Endothelial cell of umbilical vein (primary cell): ENCODE data around the gene TTC39A. TPM values are rescaled to one million over a fixed set of nuclear protein-coding genes. Genes with fewer than 3 reads are reported as not detected.
A peak's percentile ranks its signal among the peaks of the same experiment; 100 is the strongest.

Source experiments
- BruUV-seq: library from RNA; stranded (reverse); fragments of 400-500 nt; replicated peaks from 2 replicates; lab custom pipeline; 2021; lab: Mats Ljungman, UMichigan
- CTCF ChIA-PET: fragments of 300-600, 350-600 bp; sonication (Branson Sonifier 250); formaldehyde crosslinking; loops from one replicate; lab custom pipeline; 2021; ENCODE audit warnings: antibody characterized with exemption, inconsistent platforms; lab: Charles Lee
- POLR2A ChIA-PET: fragments of 300-600, 350-600 bp; sonication (Branson Sonifier 250); formaldehyde crosslinking; loops from one replicate; lab custom pipeline; 2021; ENCODE audit warnings: antibody characterized with exemption, inconsistent platforms; lab: Charles Lee
- DNase-seq: peaks from one replicate; pipeline ENCODE4 v3.0.0-alpha.2; 2011; ENCODE audit warnings: low read depth, low spot score
- FAIRE-seq: peaks from 2 replicates; lab custom pipeline; 2011; peaks lifted over from hg19 to GRCh38; lab: Jason Lieb, UNC
- H2AFZ ChIP-seq: 2 replicates; pipeline ENCODE4 v1.6.0; 2012; ENCODE audit warnings: low read depth, low read length, control low read depth, inconsistent platforms
- H3K27ac ChIP-seq: 2 replicates; pipeline ENCODE4 v1.5.1; 2011; ENCODE audit warnings: low read depth, mild to moderate bottlenecking, control low read depth, low read length, moderate library complexity; ENCODE audit not compliant: insufficient read depth
- H3K27me3 ChIP-seq, 2 experiments: 2 replicates each; pipeline versions ENCODE4 v1.6.0 to v1.6.1; 2011; ENCODE audit warnings: low read length in 2 of 2, mixed read lengths in 1 of 2; ENCODE audit not compliant: control insufficient read depth in 2 of 2, insufficient read depth in 2 of 2
- H3K36me3 ChIP-seq, 2 experiments: 2 replicates in 1 of 2; 3 replicates in 1 of 2; pipeline ENCODE4 v1.5.1; 2011; ENCODE audit warnings: low read length in 2 of 2, mild to moderate bottlenecking in 1 of 2, moderate library complexity in 1 of 2; ENCODE audit not compliant: control insufficient read depth in 2 of 2, insufficient read depth in 2 of 2; ENCODE audit errors: extremely low read depth in 1 of 2
- H3K4me1 ChIP-seq: 3 replicates; pipeline ENCODE4 v1.5.1; 2011; ENCODE audit warnings: mild to moderate bottlenecking, low read length; ENCODE audit not compliant: control insufficient read depth, insufficient read depth; ENCODE audit errors: extremely low read depth
- H3K4me2 ChIP-seq: 2 replicates; pipeline ENCODE4 v1.6.1; 2011; ENCODE audit warnings: low read length, control low read depth, mixed read lengths; ENCODE audit not compliant: insufficient read depth
- H3K4me3 ChIP-seq, 3 experiments: fragments of 200-600 bp in 1 of 3; sonication (generic), shearing (Covaris generic) in 1 of 3; replicated peaks in 1 of 3; 2 replicates each; pipeline ENCODE4 v1.5.1; 2011 to 2016; ENCODE audit warnings: control low read depth in 3 of 3, low read length in 3 of 3, mild to moderate bottlenecking in 2 of 3, inconsistent platforms in 1 of 3, low read depth in 1 of 3, moderate library complexity in 1 of 3; ENCODE audit not compliant: insufficient read depth in 1 of 3
- H3K79me2 ChIP-seq: 2 replicates; pipeline ENCODE4 v1.6.0; 2012; ENCODE audit warnings: low read length, inconsistent platforms; ENCODE audit not compliant: control insufficient read depth, insufficient read depth
- H3K9ac ChIP-seq: replicated peaks from 2 replicates; pipeline ENCODE3; 2011; ENCODE audit warnings: low read length, control low read depth; ENCODE audit not compliant: insufficient read depth; ENCODE audit errors: extremely low read depth
- H3K9me1 ChIP-seq: replicated peaks from 3 replicates; pipeline ENCODE4 v1.6.0; 2011; ENCODE audit warnings: mild to moderate bottlenecking, low read length; ENCODE audit not compliant: control insufficient read depth, insufficient read depth; ENCODE audit errors: extremely low read depth
- H3K9me3 ChIP-seq: replicated peaks from 2 replicates; pipeline ENCODE4 v1.5.1; 2012; ENCODE audit warnings: low read length, inconsistent platforms; ENCODE audit not compliant: control insufficient read depth, insufficient read depth
- H4K20me1 ChIP-seq: replicated peaks from 2 replicates; pipeline ENCODE3; 2011; ENCODE audit warnings: mild to moderate bottlenecking, low read length; ENCODE audit not compliant: control insufficient read depth, insufficient read depth; ENCODE audit errors: extremely low read depth
- EZH2 ChIP-seq: IDR thresholded peaks from 2 replicates; pipeline ENCODE4 v1.6.1; 2012; ENCODE audit warnings: borderline replicate concordance, low read depth, mild to moderate bottlenecking, moderate library complexity, low read length, inconsistent platforms; ENCODE audit not compliant: severe bottlenecking
- MYC ChIP-seq: IDR thresholded peaks from one replicate; pipeline ENCODE4 v1.6.1; 2011; ENCODE audit warnings: mild to moderate bottlenecking, low read depth, low read length
- POLR2A ChIP-seq: IDR thresholded peaks from 2 replicates; pipeline ENCODE4 v1.6.1; 2012; ENCODE audit warnings: low read depth, mild to moderate bottlenecking, control low read depth, low read length
- POLR2AphosphoS5 ChIP-seq: IDR thresholded peaks from 2 replicates; pipeline ENCODE4 v1.6.1; 2012; ENCODE audit warnings: low read depth, mild to moderate bottlenecking, control low read depth, low read length, moderate library complexity; ENCODE audit not compliant: insufficient read depth
- dilution Hi-C: fragments of 300-500 bp; cut with MboI; formaldehyde crosslinking; loops from one replicate; pipeline ENCODE4 v1.15.0; 2019; ENCODE audit warnings: low sequenced_read_pairs; ENCODE audit not compliant: extremely low pct_ligation_motif_present
- intact Hi-C: fragments of 100-400 bp; cut with micrococcal nuclease; formaldehyde crosslinking; loops from one replicate; pipeline ENCODE4 v1.10.0; 2022
- polyA plus RNA-seq, 4 experiments: library from polyadenylated mRNA; depleted of rRNA in 3 of 4; stranded (reverse) in 3 of 4; unstranded in 1 of 4; fragments of >200 nt; gene quantifications; 2 replicates each; pipeline versions ENCODE4 v1.2.1 to v1.2.3, GENCODE V29; 2011 to 2012; ENCODE audit warnings: missing spikeins in 1 of 4
- total RNA-seq: library from RNA; stranded (reverse); gene quantifications from 2 replicates; pipeline ENCODE4 v1.2.3, GENCODE V29; 2021
- TF ChIP-seq, protein P1 (sequence below): IDR thresholded peaks from 2 replicates; pipeline ENCODE4 v1.6.1; 2011; ENCODE audit not compliant: insufficient read depth, insufficient read length
- TF ChIP-seq, protein P2 (sequence below), 2 donors: IDR thresholded peaks; 1 replicate in 1 of 2; 2 replicates in 1 of 2; pipeline ENCODE4 v1.5.1; 2011; ENCODE audit warnings: low read length in 2 of 2, mild to moderate bottlenecking in 2 of 2, moderate library complexity in 2 of 2, control low read depth in 1 of 2, inconsistent platforms in 1 of 2, low read depth in 1 of 2; ENCODE audit not compliant: insufficient read depth in 1 of 2; ENCODE audit errors: extremely low read depth in 1 of 2

The TTC39A gene
- total and polyA plus RNA-seq, 2 donors (not counting 3 experiments of a cell fraction or from before 2014, with no cell fraction given), result 1.1 to 1.7 TPM

DNA sequence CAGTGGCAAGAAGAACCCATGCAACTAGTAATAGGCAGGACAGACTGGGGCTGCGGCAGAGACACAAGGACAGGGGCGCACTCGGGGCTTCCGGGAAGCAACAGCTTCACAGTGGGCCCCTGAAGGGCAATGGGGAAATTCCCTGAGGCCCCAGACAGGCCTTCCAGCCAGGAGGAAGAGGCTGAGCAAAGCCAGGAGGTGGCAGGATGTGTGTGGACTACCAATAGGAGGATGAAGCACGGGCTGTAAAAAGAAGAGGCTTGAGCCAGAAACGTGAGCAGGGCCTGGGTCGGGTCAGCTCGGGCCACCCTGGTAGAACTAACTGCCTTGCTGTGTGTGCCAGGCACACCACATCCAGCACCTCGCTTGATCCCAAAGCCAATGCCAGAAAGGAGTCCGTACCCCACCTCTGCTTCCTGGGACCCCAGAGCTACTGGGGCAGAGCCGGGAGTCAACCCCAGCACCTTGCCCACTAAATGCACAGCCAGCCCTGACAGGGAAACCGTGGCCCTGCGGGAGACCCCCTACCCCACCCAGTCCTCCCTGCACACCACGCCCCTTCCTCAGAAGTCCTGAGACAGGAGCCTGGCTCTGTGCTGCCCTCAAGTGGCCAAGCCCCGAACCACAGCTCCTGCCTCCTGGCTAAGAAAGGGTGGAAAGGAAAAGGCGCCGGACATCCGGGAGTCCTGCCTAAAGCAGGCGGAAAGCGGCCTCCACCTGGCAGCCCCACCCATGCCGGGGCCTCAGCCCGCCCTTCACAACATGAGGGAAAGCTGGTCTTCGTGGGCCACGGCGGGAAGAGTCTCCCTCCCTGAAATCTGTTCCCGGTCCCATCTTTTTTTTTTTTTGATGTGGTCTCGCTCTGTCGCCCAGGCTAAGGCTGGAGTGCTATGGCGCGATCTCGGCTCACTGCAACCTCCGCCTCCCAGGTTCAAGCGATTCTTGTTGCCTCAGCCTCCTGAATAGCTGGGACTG, 33.7 kb downstream of the TTC39A start:
- no peaks in the 10 kb centered on the region for H3K36me3 ChIP-seq
- CTCF ChIA-PET, result interaction anchor here (0.6 to 5.5 kb wide), 28 partner anchors 8 to 676 kb away, joined by 3 to 63 read pairs (median 5); partner anchors contain the start of genes CDKN2C and RNF11
- DNase-seq (peak; percentile 80), FAIRE-seq (peak; percentile 89)
- H3K9me3 ChIP-seq, result no peaks in the 10 kb centered on the region
- H4K20me1 ChIP-seq, result no peaks in the 10 kb centered on the region
- TF ChIP-seq MYC (no peak), POLR2AphosphoS5 (peak; percentile 72), POLR2A (peak; percentile 32), EZH2 (no peak)
- TF ChIP-seq, protein P1, sequence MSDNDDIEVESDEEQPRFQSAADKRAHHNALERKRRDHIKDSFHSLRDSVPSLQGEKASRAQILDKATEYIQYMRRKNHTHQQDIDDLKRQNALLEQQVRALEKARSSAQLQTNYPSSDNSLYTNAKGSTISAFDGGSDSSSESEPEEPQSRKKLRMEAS, result no peak
- TF ChIP-seq, protein P2, sequence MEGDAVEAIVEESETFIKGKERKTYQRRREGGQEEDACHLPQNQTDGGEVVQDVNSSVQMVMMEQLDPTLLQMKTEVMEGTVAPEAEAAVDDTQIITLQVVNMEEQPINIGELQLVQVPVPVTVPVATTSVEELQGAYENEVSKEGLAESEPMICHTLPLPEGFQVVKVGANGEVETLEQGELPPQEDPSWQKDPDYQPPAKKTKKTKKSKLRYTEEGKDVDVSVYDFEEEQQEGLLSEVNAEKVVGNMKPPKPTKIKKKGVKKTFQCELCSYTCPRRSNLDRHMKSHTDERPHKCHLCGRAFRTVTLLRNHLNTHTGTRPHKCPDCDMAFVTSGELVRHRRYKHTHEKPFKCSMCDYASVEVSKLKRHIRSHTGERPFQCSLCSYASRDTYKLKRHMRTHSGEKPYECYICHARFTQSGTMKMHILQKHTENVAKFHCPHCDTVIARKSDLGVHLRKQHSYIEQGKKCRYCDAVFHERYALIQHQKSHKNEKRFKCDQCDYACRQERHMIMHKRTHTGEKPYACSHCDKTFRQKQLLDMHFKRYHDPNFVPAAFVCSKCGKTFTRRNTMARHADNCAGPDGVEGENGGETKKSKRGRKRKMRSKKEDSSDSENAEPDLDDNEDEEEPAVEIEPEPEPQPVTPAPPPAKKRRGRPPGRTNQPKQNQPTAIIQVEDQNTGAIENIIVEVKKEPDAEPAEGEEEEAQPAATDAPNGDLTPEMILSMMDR (IDR thresholded peaks at IDR 0.05; ENCODE audit: extremely low read depth in 1 of 2, insufficient read depth in 1 of 2, low read depth in 1 of 2, low read length in 2 of 2), result peak; percentile 93 to 96
- dilution Hi-C loops, result no loop called here
- no peaks in the 10 kb centered on the region for H3K9me1 ChIP-seq
- H3K27me3 ChIP-seq, result no peaks in the 10 kb centered on the region
- H3K4me3 ChIP-seq, result peak overlapping the region in 2 of 3 experiments; percentile 2 to 34
- no peaks in the 10 kb centered on the region for H3K79me2 ChIP-seq
- intact Hi-C loops, result loop anchor here (1.0 to 10.0 kb wide), 10 partner anchors 32 to 546 kb away; partner anchors contain the start of gene FAF1
- peak overlapping the region; percentile 39 for H3K27ac ChIP-seq
- peak overlapping the region; percentile 65 for H3K4me2 ChIP-seq
- peaks cover 9% of the 10 kb centered on the region for H3K4me1 ChIP-seq
- H2AFZ ChIP-seq, result peak overlapping the region; percentile 69
- BruUV-seq, result no TSS peak
- H3K9ac ChIP-seq, result peak overlapping the region; percentile 28
- POLR2A ChIA-PET, result no interaction called here
